ENCODE data around the gene GAS7.

- no peak for TF ChIP-seq POLR2A (IDR thresholded peaks at IDR 0.05)
- TF ChIP-seq, protein P1, sequence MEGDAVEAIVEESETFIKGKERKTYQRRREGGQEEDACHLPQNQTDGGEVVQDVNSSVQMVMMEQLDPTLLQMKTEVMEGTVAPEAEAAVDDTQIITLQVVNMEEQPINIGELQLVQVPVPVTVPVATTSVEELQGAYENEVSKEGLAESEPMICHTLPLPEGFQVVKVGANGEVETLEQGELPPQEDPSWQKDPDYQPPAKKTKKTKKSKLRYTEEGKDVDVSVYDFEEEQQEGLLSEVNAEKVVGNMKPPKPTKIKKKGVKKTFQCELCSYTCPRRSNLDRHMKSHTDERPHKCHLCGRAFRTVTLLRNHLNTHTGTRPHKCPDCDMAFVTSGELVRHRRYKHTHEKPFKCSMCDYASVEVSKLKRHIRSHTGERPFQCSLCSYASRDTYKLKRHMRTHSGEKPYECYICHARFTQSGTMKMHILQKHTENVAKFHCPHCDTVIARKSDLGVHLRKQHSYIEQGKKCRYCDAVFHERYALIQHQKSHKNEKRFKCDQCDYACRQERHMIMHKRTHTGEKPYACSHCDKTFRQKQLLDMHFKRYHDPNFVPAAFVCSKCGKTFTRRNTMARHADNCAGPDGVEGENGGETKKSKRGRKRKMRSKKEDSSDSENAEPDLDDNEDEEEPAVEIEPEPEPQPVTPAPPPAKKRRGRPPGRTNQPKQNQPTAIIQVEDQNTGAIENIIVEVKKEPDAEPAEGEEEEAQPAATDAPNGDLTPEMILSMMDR (IDR thresholded peaks at IDR 0.05), result no peak
Observed at GRCh38 chr17:10197362-10197720, 1.1 kb downstream of the GAS7 start.
